ENCODE data around the gene TOR4A.

TOR4A gene

DNA sequence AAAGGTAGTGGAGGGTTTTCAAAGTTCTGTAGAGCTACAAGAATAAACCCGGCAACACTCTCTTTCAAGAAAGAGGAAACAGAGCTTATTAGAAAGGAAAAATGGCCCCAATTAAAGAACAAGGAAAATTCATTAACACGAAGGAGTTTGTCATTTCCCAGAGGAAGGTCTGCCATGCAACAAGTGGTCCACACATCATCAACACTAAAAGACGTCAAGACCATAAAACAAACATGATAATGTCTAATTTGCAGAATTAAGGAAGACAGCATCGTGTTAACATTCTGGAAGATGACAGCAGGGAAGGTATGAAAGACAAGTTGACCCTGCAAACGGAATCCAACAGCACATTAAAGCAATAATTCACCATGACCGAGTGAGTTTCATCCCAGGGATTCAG is 53.2 kb downstream of the TOR4A start:
- H3K27ac ChIP-seq, result no peak overlapping the region
- no peaks in the 10 kb centered on the region for H3K36me3 ChIP-seq
- no peaks in the 10 kb centered on the region for H3K27me3 ChIP-seq (ENCODE audit: insufficient read depth, low read depth, severe bottlenecking)
- H3K9me3 ChIP-seq (ENCODE audit: severe bottlenecking), result peaks cover under 1% of the 10 kb centered on the region
- DNase-seq, result no peak
- no peak overlapping the region for H3K4me3 ChIP-seq (ENCODE audit: low read depth, low read length)
- TF ChIP-seq, protein P1, sequence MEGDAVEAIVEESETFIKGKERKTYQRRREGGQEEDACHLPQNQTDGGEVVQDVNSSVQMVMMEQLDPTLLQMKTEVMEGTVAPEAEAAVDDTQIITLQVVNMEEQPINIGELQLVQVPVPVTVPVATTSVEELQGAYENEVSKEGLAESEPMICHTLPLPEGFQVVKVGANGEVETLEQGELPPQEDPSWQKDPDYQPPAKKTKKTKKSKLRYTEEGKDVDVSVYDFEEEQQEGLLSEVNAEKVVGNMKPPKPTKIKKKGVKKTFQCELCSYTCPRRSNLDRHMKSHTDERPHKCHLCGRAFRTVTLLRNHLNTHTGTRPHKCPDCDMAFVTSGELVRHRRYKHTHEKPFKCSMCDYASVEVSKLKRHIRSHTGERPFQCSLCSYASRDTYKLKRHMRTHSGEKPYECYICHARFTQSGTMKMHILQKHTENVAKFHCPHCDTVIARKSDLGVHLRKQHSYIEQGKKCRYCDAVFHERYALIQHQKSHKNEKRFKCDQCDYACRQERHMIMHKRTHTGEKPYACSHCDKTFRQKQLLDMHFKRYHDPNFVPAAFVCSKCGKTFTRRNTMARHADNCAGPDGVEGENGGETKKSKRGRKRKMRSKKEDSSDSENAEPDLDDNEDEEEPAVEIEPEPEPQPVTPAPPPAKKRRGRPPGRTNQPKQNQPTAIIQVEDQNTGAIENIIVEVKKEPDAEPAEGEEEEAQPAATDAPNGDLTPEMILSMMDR (IDR thresholded peaks at IDR 0.05; ENCODE audit: low read depth, low read length), result no peak

DNA sequence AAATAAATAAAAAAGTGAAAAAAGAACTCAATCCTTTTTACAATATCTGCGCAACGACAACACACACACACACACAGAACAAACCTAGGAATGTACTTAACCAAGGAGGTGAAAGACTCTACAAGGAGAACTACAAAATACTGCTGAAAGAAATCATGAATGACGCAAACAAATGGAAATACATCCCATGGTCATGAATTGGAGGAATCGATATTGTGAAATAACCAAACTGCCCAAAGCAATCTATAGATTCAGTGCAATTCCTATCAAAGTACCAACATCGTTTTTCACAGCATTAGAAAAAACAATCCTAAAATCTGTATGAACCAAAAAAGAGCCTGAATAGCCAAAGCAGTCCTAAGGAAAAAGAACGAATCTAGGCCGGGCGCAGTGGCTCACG is 54.4 kb downstream of the TOR4A start:
- no peak for DNase-seq
- Histone ChIP-seq H3K9me3 (ENCODE audit: severe bottlenecking) (peaks cover 4% of the 10 kb centered on the region), H3K36me3 (no peaks in the 10 kb centered on the region), H3K27me3 (ENCODE audit: insufficient read depth, low read depth, severe bottlenecking) (no peaks in the 10 kb centered on the region), H3K27ac (no peak overlapping the region), H3K4me3 (ENCODE audit: low read depth, low read length) (no peak overlapping the region)
- TF ChIP-seq, protein P1 (IDR thresholded peaks at IDR 0.05; ENCODE audit: low read depth, low read length), result no peak

Measured in WERI-Rb-1 (cell line).